HG03064 (cell line): ENCODE data around the gene SUSD6.
"Not testable (repeated sequence)": the region's sequence is repeated elsewhere in the genome, so short reads cannot be mapped to it uniquely, and the experiment has no call there.

Source experiments
- ATAC-seq: cut with Tn5 transposase; IDR thresholded peaks from one replicate; pipeline ENCODE4 v1.9.1; 2021; ENCODE audit warnings: low read depth; ENCODE audit not compliant: unreplicated experiment

The SUSD6 gene

GRCh38 chr14:69710378-69710777, 99.0 kb downstream of the SUSD6 start:
- ATAC-seq, result no peak

- no peak for ATAC-seq
These were observed 99.7 kb downstream of the SUSD6 start for GRCh38 chr14:69711065-69711464.

- ATAC-seq, result no peak
These were observed 100.1 kb downstream of the SUSD6 start for GRCh38 chr14:69711477-69711876.

- ATAC-seq, result no peak
These were observed 100.6 kb downstream of the SUSD6 start for GRCh38 chr14:69711881-69712560.

GRCh38 chr14:69712599-69713088, 101.2 kb downstream of the SUSD6 start:
- no peak for ATAC-seq

GRCh38 chr14:69713209-69713781, 101.9 kb downstream of the SUSD6 start:
- no peak for ATAC-seq

GRCh38 chr14:69713993-69714679, 102.7 kb downstream of the SUSD6 start:
- ATAC-seq, result no peak

GRCh38 chr14:69715725-69716477, 104.5 kb downstream of the SUSD6 start:
- no peak for ATAC-seq

- no peak for ATAC-seq
These were observed 105.2 kb downstream of the SUSD6 start for GRCh38 chr14:69716478-69717187.

GRCh38 chr14:69718614-69719013, 107.2 kb downstream of the SUSD6 start:
- ATAC-seq, result not testable (repeated sequence)

- ATAC-seq, result no peak
These were observed 108.1 kb downstream of the SUSD6 start for GRCh38 chr14:69719501-69719951.

GRCh38 chr14:69720912-69721311, 109.5 kb downstream of the SUSD6 start:
- no peak for ATAC-seq

GRCh38 chr14:69726761-69727511, 115.5 kb downstream of the SUSD6 start:
- ATAC-seq, result no peak

GRCh38 chr14:69727860-69728259, 116.5 kb downstream of the SUSD6 start:
- no peak for ATAC-seq

- not testable (repeated sequence) for ATAC-seq
These were observed 120.7 kb downstream of the SUSD6 start for GRCh38 chr14:69731919-69732598.

GRCh38 chr14:69736405-69736804, 125.0 kb downstream of the SUSD6 start:
- ATAC-seq, result not testable (repeated sequence)

- no peak for ATAC-seq
These were observed 129.7 kb downstream of the SUSD6 start for GRCh38 chr14:69741055-69741454.

GRCh38 chr14:69749956-69750355, 138.6 kb downstream of the SUSD6 start:
- ATAC-seq, result no peak

- ATAC-seq, result no peak
These were observed 139.1 kb downstream of the SUSD6 start for GRCh38 chr14:69750495-69750894.
